ACHN (cell line): ENCODE measurements around the gene DOK7.

Experiments
- DNase-seq: peaks from one replicate; pipeline ENCODE4 v3.0.0-alpha.2; 2015
- in situ Hi-C: cut with HindIII; loops from 2 replicates; pipeline ENCODE4 v1.10.0; 2017; ENCODE audit warnings: low sequenced_read_pairs, low pct_ligation_motif_present, low pct_unique_long_range_greater_than_20kb

Gene DOK7

GRCh38 chr4:3440979-3441500 lies 22.1 kb upstream of the DOK7 start:
- in situ Hi-C loops, result no loop called here
- no peak for DNase-seq

- no peak for DNase-seq
- in situ Hi-C loops, result no loop called here
Observed at GRCh38 chr4:3441501-3442459, 21.3 kb upstream of the DOK7 start, which contains the start of gene HGFAC. Gene HGFAC (plus strand): TSS chr4:3441968. CDS start chr4:3442002, 34 bp downstream.

- in situ Hi-C loops, result no loop called here
- no peak for DNase-seq
Observed at GRCh38 chr4:3442460-3442958, 20.6 kb upstream of the DOK7 start.

- in situ Hi-C loops, result no loop called here
- peak; percentile 50 for DNase-seq
Observed at GRCh38 chr4:3442959-3443749, 20.0 kb upstream of the DOK7 start.

GRCh38 chr4:3443750-3444309 lies 19.3 kb upstream of the DOK7 start:
- in situ Hi-C loops, result no loop called here
- DNase-seq, result no peak

GRCh38 chr4:3444351-3445110 lies 18.6 kb upstream of the DOK7 start:
- no peak for DNase-seq
- in situ Hi-C loops, result no loop called here

GRCh38 chr4:3445111-3445820 lies 17.8 kb upstream of the DOK7 start:
- DNase-seq, result no peak
- in situ Hi-C loops, result no loop called here

GRCh38 chr4:3445829-3446545 lies 17.1 kb upstream of the DOK7 start:
- in situ Hi-C loops, result no loop called here
- DNase-seq, result no peak

GRCh38 chr4:3446631-3447320 lies 16.3 kb upstream of the DOK7 start:
- in situ Hi-C loops, result no loop called here
- DNase-seq, result no peak

- no peak for DNase-seq
- in situ Hi-C loops, result no loop called here
Observed at GRCh38 chr4:3447431-3448395, 15.4 kb upstream of the DOK7 start.

- in situ Hi-C loops, result no loop called here
- no peak for DNase-seq
Observed at GRCh38 chr4:3449047-3449573, 14.0 kb upstream of the DOK7 start.

GRCh38 chr4:3449574-3450534 lies 13.3 kb upstream of the DOK7 start:
- in situ Hi-C loops, result no loop called here

GRCh38 chr4:3450643-3451042 lies 12.5 kb upstream of the DOK7 start:
- in situ Hi-C loops, result no loop called here
- no peak for DNase-seq

More at GRCh38 chr4:3449574-3450534, 13.3 kb upstream of the DOK7 start:
- DNase-seq, result no peak

- in situ Hi-C loops, result no loop called here
- DNase-seq, result no peak
Observed at GRCh38 chr4:3451956-3452355, 11.2 kb upstream of the DOK7 start.
